Duodenal mucosa (tissue), 2 donors: ENCODE measurements around the gene RFX2.

Source experiments
- H3K27ac ChIP-seq: one replicate; pipeline ENCODE4 v1.7.0; 2013; ENCODE audit warnings: low read depth, low read length
- H3K27me3 ChIP-seq, 2 donors: one replicate each; pipeline ENCODE4 v1.7.0; 2013; ENCODE audit warnings: low read length in 2 of 2, control low read depth in 1 of 2; ENCODE audit not compliant: insufficient read depth in 2 of 2, control insufficient read depth in 1 of 2
- H3K36me3 ChIP-seq, 2 donors: one replicate each; pipeline ENCODE4 v1.7.0; 2013; ENCODE audit warnings: low read length in 2 of 2, control low read depth in 1 of 2; ENCODE audit not compliant: insufficient read depth in 2 of 2, control insufficient read depth in 1 of 2
- H3K4me1 ChIP-seq, 2 donors: one replicate each; pipeline ENCODE4 v1.7.0; 2013; ENCODE audit warnings: low read length in 2 of 2, control low read depth in 1 of 2; ENCODE audit not compliant: insufficient read depth in 2 of 2, control insufficient read depth in 1 of 2
- H3K4me3 ChIP-seq, 2 donors: one replicate each; pipeline ENCODE4 v1.7.0; 2013; ENCODE audit warnings: low read length in 2 of 2, low read depth in 1 of 2
- H3K9ac ChIP-seq, 2 donors: one replicate each; pipeline ENCODE4 v1.7.0; 2013; ENCODE audit warnings: low read length in 2 of 2, low read depth in 1 of 2
- H3K9me3 ChIP-seq, 2 donors: one replicate each; pipeline ENCODE4 v1.7.0; 2013; ENCODE audit warnings: low read length in 2 of 2, control low read depth in 1 of 2; ENCODE audit not compliant: control insufficient read depth in 1 of 2

Gene RFX2

GRCh38 chr19:5994405-5995165 lies 115.7 kb downstream of the RFX2 start:
- Histone ChIP-seq H3K9ac (no peak overlapping the region), H3K4me3 (no peak overlapping the region), H3K9me3 (no peaks in the 10 kb centered on the region), H3K4me1 (no peaks in the 10 kb centered on the region), H3K36me3 (peaks cover 0 to 11% of the 10 kb centered on the region in 2 donors), H3K27me3 (no peaks in the 10 kb centered on the region), H3K27ac (no peak overlapping the region)

DNA sequence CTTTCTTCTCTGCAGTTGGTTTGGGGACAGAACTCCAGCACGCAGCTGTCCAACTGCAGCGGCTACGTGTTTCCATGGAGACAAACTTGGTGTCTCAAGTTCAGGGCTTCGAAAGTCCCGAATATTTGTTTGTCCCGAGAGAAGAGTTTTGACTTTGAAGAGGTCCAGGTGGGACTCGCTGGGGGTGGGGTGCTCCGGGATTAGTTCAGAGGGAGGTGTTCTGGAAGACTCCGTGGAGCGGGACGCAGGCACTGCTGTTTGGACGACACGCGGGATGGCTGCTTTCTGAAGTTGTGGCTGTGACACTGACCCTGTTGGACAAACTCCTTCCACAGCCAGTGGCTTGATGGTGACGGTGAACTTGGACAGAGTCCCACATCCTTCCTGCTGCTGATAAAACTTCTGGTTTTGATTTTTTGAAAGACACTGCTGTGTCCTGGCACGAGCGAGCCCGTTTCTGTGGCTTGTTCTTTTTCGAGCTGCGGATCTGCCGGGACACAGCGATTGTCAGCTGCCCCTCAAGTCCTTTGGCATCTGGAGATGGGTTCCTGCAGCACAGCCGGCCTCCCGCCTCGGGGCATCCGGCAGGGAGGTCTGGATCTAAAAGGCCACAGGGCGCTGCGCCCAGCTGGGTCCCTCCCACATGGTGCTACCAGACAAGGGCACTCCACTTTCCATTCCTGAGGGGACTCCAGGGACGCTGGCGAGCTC lies 116.5 kb downstream of the RFX2 start:
- H3K9me3 ChIP-seq: no peaks in the 10 kb centered on the region
- H3K4me1 ChIP-seq: no peaks in the 10 kb centered on the region
- peaks cover 0 to 6% of the 10 kb centered on the region in 2 donors for H3K36me3 ChIP-seq
- H3K9ac ChIP-seq: no peak overlapping the region
- H3K27me3 ChIP-seq: no peaks in the 10 kb centered on the region
- H3K27ac ChIP-seq: no peak overlapping the region
- no peak overlapping the region for H3K4me3 ChIP-seq

- Histone ChIP-seq H3K4me3 (no peak overlapping the region), H3K36me3 (peaks cover 0 to 6% of the 10 kb centered on the region in 2 donors), H3K27ac (no peak overlapping the region), H3K9ac (no peak overlapping the region), H3K27me3 (no peaks in the 10 kb centered on the region), H3K9me3 (no peaks in the 10 kb centered on the region), H3K4me1 (no peaks in the 10 kb centered on the region)
Measured at GRCh38 chr19:5993201-5993600, 117.1 kb downstream of the RFX2 start.

DNA sequence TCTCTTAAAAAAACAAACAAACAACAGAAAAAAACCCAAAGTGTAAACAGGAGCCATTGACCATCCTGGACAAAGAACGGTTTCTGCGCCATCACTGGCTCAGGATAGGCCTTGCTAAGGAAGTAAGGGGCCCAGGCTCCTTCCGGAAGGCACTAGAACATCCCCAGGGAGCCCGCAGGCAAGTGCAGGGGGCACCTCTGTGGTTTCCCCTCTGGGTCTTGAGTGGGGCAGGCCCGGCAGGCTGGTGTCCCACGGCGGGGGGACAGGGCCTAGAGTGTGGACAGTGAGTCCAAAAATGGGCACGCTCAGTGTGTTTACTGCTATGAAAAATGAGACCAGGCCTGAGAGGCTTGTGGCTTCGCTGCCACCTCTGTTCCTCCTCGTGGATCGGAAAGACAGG lies 117.5 kb downstream of the RFX2 start:
- Histone ChIP-seq H3K9ac (no peak overlapping the region), H3K4me1 (peaks cover 2% of the 10 kb centered on the region in 2 donors), H3K9me3 (no peaks in the 10 kb centered on the region), H3K4me3 (no peak overlapping the region), H3K27ac (no peak overlapping the region), H3K27me3 (no peaks in the 10 kb centered on the region), H3K36me3 (peaks cover 0 to 6% of the 10 kb centered on the region in 2 donors)

DNA sequence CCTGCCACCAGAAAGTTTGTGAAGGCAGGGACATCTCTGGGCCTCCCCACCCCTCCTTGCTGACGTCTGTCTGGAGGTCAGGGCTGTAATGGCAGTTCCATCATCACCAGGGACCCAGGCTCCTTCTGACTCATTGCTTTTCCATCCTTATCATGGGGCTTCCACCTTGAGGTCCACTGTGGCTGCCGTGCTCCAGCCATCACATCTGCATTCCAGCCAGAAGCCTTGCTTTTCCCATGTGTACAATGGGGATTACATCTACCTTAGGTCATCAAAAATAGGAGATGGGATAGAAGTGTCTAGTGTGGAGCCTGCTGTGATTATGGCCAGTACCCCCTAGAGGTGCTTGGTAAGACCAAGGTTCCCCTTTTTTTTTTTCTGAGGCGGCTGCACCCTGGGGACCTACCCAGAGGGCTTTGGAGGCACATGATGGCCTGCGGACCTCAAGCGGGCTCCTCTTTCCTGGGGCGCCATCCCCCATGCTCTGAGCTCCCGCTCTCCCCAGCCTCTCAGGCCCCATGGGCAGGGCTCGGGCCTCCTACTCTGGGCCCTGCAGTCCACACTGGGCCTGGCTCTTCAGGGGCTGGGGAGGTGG lies 119.0 kb downstream of the RFX2 start:
- Histone ChIP-seq H3K4me1 (peaks cover 6 to 10% of the 10 kb centered on the region in 2 donors), H3K4me3 (no peak overlapping the region), H3K36me3 (no peaks in the 10 kb centered on the region), H3K9me3 (no peaks in the 10 kb centered on the region), H3K27ac (no peak overlapping the region), H3K27me3 (no peaks in the 10 kb centered on the region), H3K9ac (no peak overlapping the region)

- H3K27me3 ChIP-seq: no peaks in the 10 kb centered on the region
- H3K27ac ChIP-seq: no peak overlapping the region
- no peaks in the 10 kb centered on the region for H3K9me3 ChIP-seq
- H3K4me3 ChIP-seq: no peak overlapping the region
- H3K9ac ChIP-seq: no peak overlapping the region
- H3K36me3 ChIP-seq: no peaks in the 10 kb centered on the region
- H3K4me1 ChIP-seq: peaks cover 6 to 10% of the 10 kb centered on the region in 2 donors
Measured at GRCh38 chr19:5990289-5990797, 120.0 kb downstream of the RFX2 start.

GRCh38 chr19:5989388-5990074 lies 120.8 kb downstream of the RFX2 start:
- Histone ChIP-seq H3K27me3 (no peaks in the 10 kb centered on the region), H3K4me3 (no peak overlapping the region), H3K27ac (no peak overlapping the region), H3K36me3 (no peaks in the 10 kb centered on the region), H3K9me3 (no peaks in the 10 kb centered on the region), H3K4me1 (peaks cover 6 to 10% of the 10 kb centered on the region in 2 donors), H3K9ac (no peak overlapping the region)

DNA sequence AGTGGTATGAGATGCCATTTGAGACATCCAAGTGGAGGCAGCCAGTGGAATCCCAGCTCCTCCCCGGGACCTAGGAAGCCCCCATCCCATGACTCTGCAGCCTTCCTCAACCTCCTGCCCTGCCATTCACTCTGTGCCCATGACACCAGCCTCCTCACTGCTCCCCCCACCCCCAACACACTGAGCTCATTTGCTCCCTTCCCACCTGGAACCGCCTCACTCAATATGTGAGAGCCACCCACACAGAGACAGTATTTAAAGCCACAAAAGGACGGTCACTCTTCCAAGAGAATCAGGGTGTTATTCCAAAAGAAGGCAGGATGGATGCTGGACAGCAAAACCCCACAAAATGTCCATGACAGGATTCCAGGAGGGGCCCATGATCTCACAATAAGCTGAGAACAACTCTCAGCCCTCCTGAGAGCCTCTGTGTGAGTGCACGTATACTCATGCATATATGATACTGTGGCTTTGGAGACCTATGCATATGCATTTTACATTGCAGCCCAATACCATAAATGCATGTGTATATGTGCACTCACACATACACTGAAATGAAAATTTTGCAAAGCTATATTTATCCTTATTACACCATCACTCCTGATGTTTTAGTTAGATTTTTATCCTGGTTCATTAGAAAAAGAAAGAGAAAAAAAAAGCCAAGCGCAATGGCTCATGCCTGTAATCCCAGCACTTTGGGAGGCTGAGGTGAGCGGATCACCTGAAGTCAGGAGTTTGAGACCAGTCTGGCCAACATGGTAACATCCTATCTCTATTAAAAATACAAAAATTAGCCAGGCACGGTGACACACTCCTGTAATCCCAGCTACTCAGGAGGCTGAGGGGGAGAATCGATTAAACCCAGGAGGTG lies 121.5 kb downstream of the RFX2 start:
- Histone ChIP-seq H3K36me3 (no peaks in the 10 kb centered on the region), H3K27ac (no peak overlapping the region), H3K4me1 (peaks cover 6 to 10% of the 10 kb centered on the region in 2 donors)

DNA sequence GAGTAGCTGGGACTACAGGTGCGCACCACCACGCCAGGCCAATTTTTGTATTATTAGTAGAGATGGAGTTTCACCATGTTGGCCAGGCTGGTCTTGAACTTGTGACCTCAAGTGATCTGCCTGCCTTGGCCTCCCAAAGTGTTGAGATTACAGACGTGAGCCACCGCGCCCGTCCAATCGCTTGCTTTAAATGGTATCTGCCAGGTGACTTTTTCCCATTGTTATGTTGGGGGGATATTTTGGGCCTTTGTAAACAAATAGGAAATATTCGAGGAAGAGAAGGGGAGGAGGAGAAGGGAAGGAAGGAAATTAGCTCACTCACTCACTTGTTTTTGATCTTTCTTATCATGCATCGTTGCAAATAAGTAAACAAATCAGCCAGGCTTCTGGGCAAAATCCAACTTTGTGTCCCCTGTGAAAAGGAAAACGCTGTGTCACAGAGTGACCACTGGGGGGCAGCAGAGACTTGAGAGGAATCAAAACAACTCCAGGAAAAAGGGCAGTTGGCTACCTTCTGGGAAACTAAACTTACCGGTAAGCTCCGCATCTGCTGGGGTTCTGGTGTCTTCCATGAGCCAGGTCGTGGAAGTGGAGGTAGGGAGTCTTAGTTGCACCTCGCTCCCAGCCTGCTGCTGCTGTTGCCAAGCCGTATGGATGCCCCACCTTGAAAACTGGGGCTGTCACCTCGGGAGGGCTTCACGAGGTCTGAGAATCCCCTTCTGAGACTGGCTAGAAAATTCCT lies 123.1 kb downstream of the RFX2 start:
- Histone ChIP-seq H3K9ac (peak overlapping the region; percentile 59 to 68), H3K36me3 (no peaks in the 10 kb centered on the region), H3K4me1 (peaks cover 6 to 10% of the 10 kb centered on the region in 2 donors), H3K4me3 (peak overlapping the region; percentile 62 to 82), H3K9me3 (no peaks in the 10 kb centered on the region), H3K27me3 (no peaks in the 10 kb centered on the region), H3K27ac (no peak overlapping the region)

More for the DNA sequence above, 121.5 kb downstream of the RFX2 start:
- Histone ChIP-seq H3K9ac (no peak overlapping the region), H3K4me3 (no peak overlapping the region), H3K9me3 (no peaks in the 10 kb centered on the region), H3K27me3 (no peaks in the 10 kb centered on the region)
